Breast epithelium (tissue), 4 donors: ENCODE data around the gene TSPO. TPM values are rescaled to one million over a fixed set of nuclear protein-coding genes. Genes with fewer than 3 reads are reported as not detected.

Experiments
- DNase-seq, 2 donors: peaks; one replicate each; pipeline ENCODE4 v3.0.0-alpha.2; 2019; ENCODE audit warnings: low spot score in 2 of 2
- H3K27ac ChIP-seq, 2 donors: fragments of 200-600 bp; sonication (generic) in 1 of 2; one replicate each; pipeline ENCODE4 v1.5.1; 2016 to 2019; ENCODE audit warnings: mild to moderate bottlenecking in 1 of 2
- H3K27me3 ChIP-seq, 2 donors: fragments of 200-600 bp; sonication (generic) in 1 of 2; one replicate each; pipeline versions ENCODE4 v1.5.1 to v1.6.0; 2017 to 2019; ENCODE audit warnings: control low read depth in 1 of 2, mild to moderate bottlenecking in 1 of 2
- H3K36me3 ChIP-seq: fragments of 200-600 bp; one replicate; pipeline ENCODE4 v1.5.1; 2019
- H3K4me1 ChIP-seq, 2 donors: fragments of 200-600 bp; sonication (generic); one replicate each; pipeline ENCODE4 v1.5.1; 2016 to 2019; ENCODE audit warnings: control low read depth in 1 of 2
- H3K4me3 ChIP-seq, 3 donors: fragments of 200-600 bp; sonication (generic); 1 replicate in 2 of 3; 2 replicates in 1 of 3; pipeline ENCODE4 v1.5.1; 2016 to 2019; ENCODE audit warnings: mild to moderate bottlenecking in 3 of 3, moderate library complexity in 2 of 3
- H3K9me3 ChIP-seq, 2 donors: fragments of 200-600 bp; sonication (generic) in 1 of 2; one replicate each; pipeline ENCODE4 v1.5.1; 2016 to 2019; ENCODE audit warnings: control low read depth in 1 of 2
- POLR2A ChIP-seq: fragments of 450-650 bp; IDR thresholded peaks from one replicate; pipeline ENCODE4 v1.6.1; 2016; ENCODE audit warnings: antibody characterized with exemption, mild to moderate bottlenecking, moderate library complexity
- POLR2AphosphoS5 ChIP-seq, 3 donors: sonication (generic); formaldehyde crosslinking; IDR thresholded peaks; one replicate each; pipeline ENCODE4 v1.6.1; 2017; ENCODE audit warnings: antibody characterized with exemption in 3 of 3
- intact Hi-C: fragments of 100-400 bp; cut with DNase I; formaldehyde crosslinking; loops from one replicate; pipeline ENCODE4 v1.15.1; 2023; ENCODE audit warnings: low total_unique reads
- total RNA-seq, 3 donors: library from RNA; depleted of rRNA; stranded (reverse); fragments of >200 nt; gene quantifications; one replicate each; pipeline ENCODE4 v1.1.0, GENCODE V29; 2016
- TF ChIP-seq, protein P1 (sequence below), 3 donors: fragments of 450-650 bp; IDR thresholded peaks; one replicate each; pipeline ENCODE4 v1.5.1; 2016 to 2017; ENCODE audit warnings: antibody characterized with exemption in 3 of 3, mild to moderate bottlenecking in 3 of 3, moderate library complexity in 3 of 3

Gene TSPO
- total RNA-seq, 3 donors from 2014 or later = 250 to 468 (median 284) TPM

DNA sequence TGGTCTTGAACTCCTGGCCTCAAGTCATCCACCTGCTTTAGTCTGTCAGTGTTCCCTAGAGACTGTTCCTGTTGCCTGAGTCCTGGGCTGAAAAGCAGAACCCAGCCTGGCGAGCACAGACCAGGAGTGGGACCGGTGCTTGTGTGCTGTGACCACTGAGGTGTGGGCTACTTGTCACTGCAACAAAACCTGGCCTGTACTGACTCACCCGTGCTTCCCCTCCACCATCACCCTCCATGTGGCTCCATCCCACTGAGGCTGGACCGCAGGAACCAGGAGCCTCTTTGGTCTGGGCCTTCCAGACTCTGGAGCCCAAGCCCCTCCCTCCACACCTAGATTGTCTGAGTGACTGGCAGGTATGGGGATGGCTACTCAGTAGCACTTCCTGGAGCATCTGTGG lies 16.8 kb upstream of the TSPO start:
- TF ChIP-seq POLR2AphosphoS5 (IDR thresholded peaks at IDR 0.05) (no peak), POLR2A (no peak)
- TF ChIP-seq, protein P1, sequence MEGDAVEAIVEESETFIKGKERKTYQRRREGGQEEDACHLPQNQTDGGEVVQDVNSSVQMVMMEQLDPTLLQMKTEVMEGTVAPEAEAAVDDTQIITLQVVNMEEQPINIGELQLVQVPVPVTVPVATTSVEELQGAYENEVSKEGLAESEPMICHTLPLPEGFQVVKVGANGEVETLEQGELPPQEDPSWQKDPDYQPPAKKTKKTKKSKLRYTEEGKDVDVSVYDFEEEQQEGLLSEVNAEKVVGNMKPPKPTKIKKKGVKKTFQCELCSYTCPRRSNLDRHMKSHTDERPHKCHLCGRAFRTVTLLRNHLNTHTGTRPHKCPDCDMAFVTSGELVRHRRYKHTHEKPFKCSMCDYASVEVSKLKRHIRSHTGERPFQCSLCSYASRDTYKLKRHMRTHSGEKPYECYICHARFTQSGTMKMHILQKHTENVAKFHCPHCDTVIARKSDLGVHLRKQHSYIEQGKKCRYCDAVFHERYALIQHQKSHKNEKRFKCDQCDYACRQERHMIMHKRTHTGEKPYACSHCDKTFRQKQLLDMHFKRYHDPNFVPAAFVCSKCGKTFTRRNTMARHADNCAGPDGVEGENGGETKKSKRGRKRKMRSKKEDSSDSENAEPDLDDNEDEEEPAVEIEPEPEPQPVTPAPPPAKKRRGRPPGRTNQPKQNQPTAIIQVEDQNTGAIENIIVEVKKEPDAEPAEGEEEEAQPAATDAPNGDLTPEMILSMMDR (IDR thresholded peaks at IDR 0.05) = no peak
- Histone ChIP-seq H3K4me1 (no peaks in the 10 kb centered on the region), H3K27ac (no peak overlapping the region), H3K27me3 (no peaks in the 10 kb centered on the region), H3K4me3 (no peak overlapping the region), H3K36me3 (no peaks in the 10 kb centered on the region), H3K9me3 (no peaks in the 10 kb centered on the region)
- DNase-seq = no peak
- intact Hi-C loops = no loop called here

DNA sequence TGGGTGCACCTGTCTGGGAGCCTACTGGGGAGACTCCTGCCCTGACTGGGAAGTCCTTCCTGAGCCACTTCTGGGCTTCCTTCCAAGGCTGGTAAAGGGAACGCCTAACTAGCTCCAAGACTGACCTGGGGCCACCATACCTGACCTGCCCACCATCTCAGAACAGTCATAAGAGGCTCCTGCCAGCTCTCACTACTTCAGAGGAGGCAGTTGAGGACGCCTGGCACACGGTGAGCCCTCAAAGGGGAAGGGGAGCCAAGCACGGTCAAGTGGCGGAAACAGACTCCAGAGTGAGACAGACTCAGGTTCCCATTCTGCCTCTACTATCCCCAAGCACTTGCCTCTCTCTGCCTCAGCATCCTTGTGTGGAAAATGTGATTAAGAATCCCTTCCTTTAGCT lies 15.8 kb upstream of the TSPO start:
- TF ChIP-seq POLR2A (no peak), POLR2AphosphoS5 (IDR thresholded peaks at IDR 0.05) (no peak)
- TF ChIP-seq, protein P1 (IDR thresholded peaks at IDR 0.05) = no peak

DNA sequence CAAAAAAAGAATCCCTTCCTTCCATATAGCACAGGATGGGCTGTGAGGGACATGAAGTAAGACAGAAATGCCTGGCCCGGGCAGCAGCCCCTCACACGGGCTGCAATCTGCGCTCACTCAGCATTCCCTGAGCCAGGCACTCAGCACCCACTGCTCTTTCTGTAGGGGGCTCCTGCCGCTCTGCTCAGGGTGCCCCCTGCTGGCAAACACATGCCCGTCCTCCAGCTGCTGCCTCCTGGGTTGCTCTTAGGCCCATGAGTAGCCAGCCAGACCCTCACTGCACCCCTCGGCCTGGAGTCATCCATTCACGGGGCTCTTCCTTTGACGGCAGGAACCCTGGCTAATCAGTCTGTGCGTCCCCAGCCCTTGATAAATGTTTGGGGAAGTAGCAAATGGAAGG lies 15.1 kb upstream of the TSPO start:
- intact Hi-C loops = no loop called here
- Histone ChIP-seq H3K9me3 (no peaks in the 10 kb centered on the region), H3K4me1 (no peaks in the 10 kb centered on the region), H3K4me3 (no peak overlapping the region), H3K27ac (peak overlapping the region in 1 of 2 donors; percentile 16), H3K27me3 (no peaks in the 10 kb centered on the region), H3K36me3 (no peaks in the 10 kb centered on the region)
- DNase-seq = no peak
- TF ChIP-seq POLR2A (no peak), POLR2AphosphoS5 (IDR thresholded peaks at IDR 0.05) (no peak)
- TF ChIP-seq, protein P1 (IDR thresholded peaks at IDR 0.05) = no peak

More for the DNA sequence above, 15.8 kb upstream of the TSPO start:
- no peaks in the 10 kb centered on the region for H3K9me3 ChIP-seq
- DNase-seq = no peak
- no peaks in the 10 kb centered on the region for H3K36me3 ChIP-seq
- H3K4me1 ChIP-seq = no peaks in the 10 kb centered on the region
- no peak overlapping the region for H3K27ac ChIP-seq
- H3K4me3 ChIP-seq = no peak overlapping the region
- H3K27me3 ChIP-seq = no peaks in the 10 kb centered on the region
- intact Hi-C loops = no loop called here

DNA sequence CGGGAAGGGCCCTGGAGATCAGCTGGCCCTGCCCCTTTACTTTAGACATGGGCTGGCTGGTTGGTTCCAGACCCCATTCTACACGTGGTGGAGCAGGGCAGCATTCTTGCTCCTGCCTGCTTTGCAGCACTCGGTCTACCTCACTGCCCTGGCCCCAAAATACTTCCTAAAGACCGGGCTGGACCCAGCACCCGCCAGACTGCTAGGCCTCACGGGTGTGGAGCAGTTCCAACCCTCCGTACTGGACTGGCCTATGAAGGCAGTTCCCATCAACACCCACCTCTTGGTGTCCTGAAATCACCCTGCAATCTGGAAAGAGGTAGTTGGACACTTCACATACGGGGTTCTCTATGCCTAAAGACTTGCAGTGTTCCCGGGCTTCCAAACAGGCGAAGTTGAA lies 14.6 kb upstream of the TSPO start:
- Histone ChIP-seq H3K36me3 (no peaks in the 10 kb centered on the region), H3K4me1 (peaks cover 0 to 3% of the 10 kb centered on the region in 2 donors), H3K4me3 (no peak overlapping the region), H3K9me3 (no peaks in the 10 kb centered on the region), H3K27ac (peak overlapping the region in 1 of 2 donors; percentile 16), H3K27me3 (no peaks in the 10 kb centered on the region)
- intact Hi-C loops = no loop called here
- TF ChIP-seq, protein P1 (IDR thresholded peaks at IDR 0.05) = no peak
- TF ChIP-seq POLR2AphosphoS5 (IDR thresholded peaks at IDR 0.05) (no peak), POLR2A (no peak)
- DNase-seq = no peak

DNA sequence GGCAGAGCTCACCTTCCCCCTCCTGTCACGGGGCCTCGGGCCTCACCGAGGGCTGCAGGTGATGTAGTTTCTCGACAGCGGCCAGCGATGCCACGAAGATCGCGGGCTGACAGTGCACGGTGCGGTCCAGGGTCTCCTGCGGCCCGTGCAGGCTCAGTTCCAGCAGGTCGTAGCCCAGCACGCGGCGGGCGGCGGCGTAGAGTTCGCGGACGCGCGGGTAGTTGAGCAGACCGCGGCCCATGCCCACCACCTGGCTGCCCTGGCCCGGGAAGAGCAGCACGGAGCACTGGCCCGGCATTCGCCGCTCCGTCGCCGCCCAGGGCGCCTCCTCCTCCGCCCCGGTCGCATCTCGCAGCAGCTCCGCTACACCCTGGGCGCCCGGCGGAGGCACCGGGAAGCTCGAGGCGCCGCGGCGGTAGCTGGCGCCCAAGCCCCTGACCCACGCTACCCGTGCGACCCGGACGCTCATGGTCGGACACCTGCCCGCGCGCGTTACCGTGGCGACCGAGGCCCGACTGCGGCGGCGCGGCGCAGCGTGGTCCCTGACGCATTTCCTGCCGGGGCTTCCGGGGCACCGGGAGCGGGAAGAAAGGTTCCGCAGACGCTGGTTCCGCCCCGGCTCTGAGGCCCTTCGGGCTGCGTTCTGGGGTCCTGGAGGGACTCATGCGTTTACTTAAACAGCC lies 8.3 kb upstream of the TSPO start, which contains the start of gene MCAT:
MCAT (minus strand) TSS at position 519 of the 683 bp plus-strand sequence; CDS start at position 469, 50 bp downstream.
- no peaks in the 10 kb centered on the region for H3K36me3 ChIP-seq
- H3K27me3 ChIP-seq = no peaks in the 10 kb centered on the region
- TF ChIP-seq POLR2AphosphoS5 (IDR thresholded peaks at IDR 0.05) (peak; percentile 31 to 83 (median 73)), POLR2A (peak; percentile 20)
- TF ChIP-seq, protein P1 (IDR thresholded peaks at IDR 0.05) = no peak
- peaks cover 0 to 8% of the 10 kb centered on the region in 2 donors for H3K4me1 ChIP-seq
- no peaks in the 10 kb centered on the region for H3K9me3 ChIP-seq
- peak; percentile 63 to 77 for DNase-seq
- H3K27ac ChIP-seq = peak within 1 kb of the TSS; percentile 84 to 86
- intact Hi-C loops = no loop called here
- peak within 1 kb of the TSS; percentile 79 to 94 (median 84) for H3K4me3 ChIP-seq
